Panc1 (cell line): ENCODE measurements around the gene MRPL27. TPM values are rescaled to one million over a fixed set of nuclear protein-coding genes. Genes with fewer than 3 reads are reported as not detected.

Source experiments
- ATAC-seq: fragments of 200-7000 bp; cut with Tn5 transposase; 2 replicates; pipeline ENCODE4 v1.9.1; 2020; ENCODE audit warnings: mild to moderate bottlenecking, moderate library complexity
- BruUV-seq: library from RNA; stranded (reverse); fragments of 400-500 nt; replicated peaks from 2 replicates; lab custom pipeline; 2021; lab: Mats Ljungman, UMichigan
- CTCF ChIA-PET: fragments of 300-600 bp; sonication (Branson Sonifier 250); formaldehyde crosslinking; loops from one replicate; lab custom pipeline; 2022; ENCODE audit warnings: antibody characterized with exemption; lab: Charles Lee
- POLR2A ChIA-PET: fragments of 300-600 bp; sonication (Branson Sonifier 250); formaldehyde crosslinking; loops from one replicate; lab custom pipeline; 2022; ENCODE audit warnings: antibody characterized with exemption; lab: Charles Lee
- DNase-seq: peaks from one replicate; pipeline ENCODE4 v3.0.0-alpha.2; 2010; ENCODE audit warnings: low read depth, low spot score
- H3K27ac ChIP-seq: 2 replicates; pipeline ENCODE4 v1.5.1; 2011; ENCODE audit warnings: mild to moderate bottlenecking, low read length, inconsistent platforms
- H3K27me3 ChIP-seq: fragments of 200-500 bp; sonication (Bioruptor generic); 2 replicates; pipeline ENCODE4 v1.6.0; 2014; ENCODE audit warnings: low read length, inconsistent platforms; ENCODE audit not compliant: control insufficient read depth, insufficient read depth
- H3K36me3 ChIP-seq: fragments of 200-500 bp; sonication (Bioruptor generic); 2 replicates; pipeline ENCODE4 v1.5.1; 2014; ENCODE audit warnings: inconsistent platforms, mild to moderate bottlenecking, low read length, moderate library complexity; ENCODE audit not compliant: control insufficient read depth, insufficient read depth
- H3K4me1 ChIP-seq: 2 replicates; pipeline ENCODE4 v1.5.1; 2011; ENCODE audit warnings: inconsistent platforms, mild to moderate bottlenecking, low read length, moderate library complexity; ENCODE audit not compliant: control insufficient read depth, insufficient read depth
- H3K4me3 ChIP-seq, 2 experiments: 2 replicates each; pipeline ENCODE4 v1.5.1; 2011 to 2012; ENCODE audit warnings: low read depth in 2 of 2, low read length in 2 of 2, mild to moderate bottlenecking in 2 of 2, inconsistent platforms in 1 of 2, moderate library complexity in 1 of 2
- H3K9me3 ChIP-seq: fragments of 200-500 bp; sonication (Bioruptor generic); 2 replicates; pipeline ENCODE4 v1.5.1; 2014; ENCODE audit warnings: low read depth, mild to moderate bottlenecking, inconsistent platforms, low read length, moderate library complexity; ENCODE audit not compliant: control insufficient read depth, insufficient read depth
- POLR2AphosphoS5 ChIP-seq: IDR thresholded peaks from 2 replicates; pipeline ENCODE4 v1.6.1; 2012; ENCODE audit warnings: mild to moderate bottlenecking, low read depth, low read length, moderate library complexity
- SIN3A ChIP-seq: IDR thresholded peaks from 2 replicates; pipeline ENCODE4 v1.6.1; 2012; ENCODE audit warnings: low read depth, mild to moderate bottlenecking, low read length, moderate library complexity, borderline replicate concordance; ENCODE audit not compliant: insufficient read depth
- TCF7L2 ChIP-seq: IDR thresholded peaks from 2 replicates; pipeline ENCODE4 v1.6.1; 2011; ENCODE audit warnings: mild to moderate bottlenecking, low read depth, low read length, inconsistent platforms
- in situ Hi-C: cut with HindIII; loops from 2 replicates; pipeline ENCODE4 v1.10.0; 2016; ENCODE audit warnings: low sequenced_read_pairs, low pct_unique_long_range_greater_than_20kb
- intact Hi-C: fragments of 100-400 bp; cut with micrococcal nuclease; formaldehyde crosslinking; loops from one replicate; pipeline ENCODE4 v1.10.0; 2022; ENCODE audit not compliant: unreplicated experiment
- total RNA-seq: library from RNA; stranded (reverse); gene quantifications from one replicate; pipeline ENCODE4 v1.2.1, GENCODE V29; 2021; ENCODE audit not compliant: unreplicated experiment
- TF ChIP-seq, protein P1 (sequence below), 2 experiments: IDR thresholded peaks; 2 replicates each; pipeline ENCODE4 v1.6.1; 2011 to 2012; ENCODE audit warnings: low read depth in 2 of 2, control low read depth in 1 of 2, low read length in 1 of 2, mild to moderate bottlenecking in 1 of 2, moderate library complexity in 1 of 2; ENCODE audit not compliant: insufficient read depth in 1 of 2
- TF ChIP-seq, protein P2 (sequence below): fragments of 450-650 bp; IDR thresholded peaks from 2 replicates; pipeline ENCODE4 v1.5.1; 2017; ENCODE audit warnings: mild to moderate bottlenecking

Gene MRPL27
- total RNA-seq, 1 experiment from 2014 or later, result 136 TPM

GRCh38 chr17:50380369-50381259 is 7.6 kb upstream of the MRPL27 start:
- no peak for DNase-seq
- CTCF ChIA-PET, result interaction anchor here (1.5 kb wide), 1 partner anchor 17 kb away, joined by 3 read pairs; the partner anchor contains the start of gene LRRC59
- POLR2A ChIA-PET, result no interaction called here

DNA sequence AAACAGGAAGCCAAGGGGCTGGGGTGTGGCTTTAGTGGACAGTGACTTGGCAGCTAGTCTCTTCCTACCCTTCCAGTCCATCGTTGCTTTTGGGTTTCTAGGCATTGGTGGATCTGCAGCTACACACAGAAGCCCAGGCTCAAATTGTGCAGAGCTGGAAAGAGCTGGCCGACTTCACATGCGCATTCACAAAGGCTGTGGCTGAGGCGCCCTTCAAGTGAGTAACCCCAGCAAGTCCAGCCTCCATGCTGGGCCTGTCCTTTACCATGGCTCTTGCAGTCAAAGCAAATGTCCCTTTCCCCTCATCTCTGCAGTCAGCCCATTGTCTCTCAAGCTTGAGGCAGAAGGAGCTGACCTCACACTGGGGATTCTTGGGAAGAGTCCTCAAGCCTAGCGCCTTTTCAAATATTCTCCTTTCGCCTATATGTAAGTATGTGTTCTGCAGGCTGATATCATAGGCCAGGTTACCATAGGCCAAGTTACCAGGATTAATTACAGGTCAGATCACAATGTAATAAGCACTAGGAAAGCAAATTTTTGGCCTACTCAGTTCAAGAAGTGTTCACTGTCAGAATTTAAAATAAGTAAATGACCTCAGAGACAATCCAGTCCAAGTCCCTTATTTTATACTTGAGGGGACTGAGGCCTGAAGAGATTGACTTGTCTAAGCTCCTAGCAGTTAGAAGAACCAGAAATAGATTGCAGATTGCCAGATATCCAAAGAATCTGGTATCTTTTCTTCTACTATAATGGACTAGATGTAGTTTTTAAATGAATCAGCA is 6.6 kb upstream of the MRPL27 start:
- ATAC-seq, result no peak
- in situ Hi-C loops, result no loop called here
- intact Hi-C loops, result no loop called here

More at GRCh38 chr17:50380369-50381259, 7.6 kb upstream of the MRPL27 start:
- in situ Hi-C loops (no loop called here), intact Hi-C loops (no loop called here)
- H3K27me3 ChIP-seq, result no peaks in the 10 kb centered on the region
- H3K36me3 ChIP-seq, result peaks cover 21% of the 10 kb centered on the region
- BruUV-seq, result no TSS peak
- H3K4me1 ChIP-seq, result no peaks in the 10 kb centered on the region
- TF ChIP-seq, protein P1, sequence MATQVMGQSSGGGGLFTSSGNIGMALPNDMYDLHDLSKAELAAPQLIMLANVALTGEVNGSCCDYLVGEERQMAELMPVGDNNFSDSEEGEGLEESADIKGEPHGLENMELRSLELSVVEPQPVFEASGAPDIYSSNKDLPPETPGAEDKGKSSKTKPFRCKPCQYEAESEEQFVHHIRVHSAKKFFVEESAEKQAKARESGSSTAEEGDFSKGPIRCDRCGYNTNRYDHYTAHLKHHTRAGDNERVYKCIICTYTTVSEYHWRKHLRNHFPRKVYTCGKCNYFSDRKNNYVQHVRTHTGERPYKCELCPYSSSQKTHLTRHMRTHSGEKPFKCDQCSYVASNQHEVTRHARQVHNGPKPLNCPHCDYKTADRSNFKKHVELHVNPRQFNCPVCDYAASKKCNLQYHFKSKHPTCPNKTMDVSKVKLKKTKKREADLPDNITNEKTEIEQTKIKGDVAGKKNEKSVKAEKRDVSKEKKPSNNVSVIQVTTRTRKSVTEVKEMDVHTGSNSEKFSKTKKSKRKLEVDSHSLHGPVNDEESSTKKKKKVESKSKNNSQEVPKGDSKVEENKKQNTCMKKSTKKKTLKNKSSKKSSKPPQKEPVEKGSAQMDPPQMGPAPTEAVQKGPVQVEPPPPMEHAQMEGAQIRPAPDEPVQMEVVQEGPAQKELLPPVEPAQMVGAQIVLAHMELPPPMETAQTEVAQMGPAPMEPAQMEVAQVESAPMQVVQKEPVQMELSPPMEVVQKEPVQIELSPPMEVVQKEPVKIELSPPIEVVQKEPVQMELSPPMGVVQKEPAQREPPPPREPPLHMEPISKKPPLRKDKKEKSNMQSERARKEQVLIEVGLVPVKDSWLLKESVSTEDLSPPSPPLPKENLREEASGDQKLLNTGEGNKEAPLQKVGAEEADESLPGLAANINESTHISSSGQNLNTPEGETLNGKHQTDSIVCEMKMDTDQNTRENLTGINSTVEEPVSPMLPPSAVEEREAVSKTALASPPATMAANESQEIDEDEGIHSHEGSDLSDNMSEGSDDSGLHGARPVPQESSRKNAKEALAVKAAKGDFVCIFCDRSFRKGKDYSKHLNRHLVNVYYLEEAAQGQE (IDR thresholded peaks at IDR 0.05; ENCODE audit: insufficient read depth in 1 of 2, low read depth in 2 of 2, low read length in 1 of 2), result no peak
- TF ChIP-seq TCF7L2, result no peak
- TF ChIP-seq, protein P2, sequence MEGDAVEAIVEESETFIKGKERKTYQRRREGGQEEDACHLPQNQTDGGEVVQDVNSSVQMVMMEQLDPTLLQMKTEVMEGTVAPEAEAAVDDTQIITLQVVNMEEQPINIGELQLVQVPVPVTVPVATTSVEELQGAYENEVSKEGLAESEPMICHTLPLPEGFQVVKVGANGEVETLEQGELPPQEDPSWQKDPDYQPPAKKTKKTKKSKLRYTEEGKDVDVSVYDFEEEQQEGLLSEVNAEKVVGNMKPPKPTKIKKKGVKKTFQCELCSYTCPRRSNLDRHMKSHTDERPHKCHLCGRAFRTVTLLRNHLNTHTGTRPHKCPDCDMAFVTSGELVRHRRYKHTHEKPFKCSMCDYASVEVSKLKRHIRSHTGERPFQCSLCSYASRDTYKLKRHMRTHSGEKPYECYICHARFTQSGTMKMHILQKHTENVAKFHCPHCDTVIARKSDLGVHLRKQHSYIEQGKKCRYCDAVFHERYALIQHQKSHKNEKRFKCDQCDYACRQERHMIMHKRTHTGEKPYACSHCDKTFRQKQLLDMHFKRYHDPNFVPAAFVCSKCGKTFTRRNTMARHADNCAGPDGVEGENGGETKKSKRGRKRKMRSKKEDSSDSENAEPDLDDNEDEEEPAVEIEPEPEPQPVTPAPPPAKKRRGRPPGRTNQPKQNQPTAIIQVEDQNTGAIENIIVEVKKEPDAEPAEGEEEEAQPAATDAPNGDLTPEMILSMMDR, result no peak
- no peak; the same call in none of the 2 replicates for TF ChIP-seq POLR2AphosphoS5
- no peak for TF ChIP-seq SIN3A
- H3K27ac ChIP-seq, result no peak overlapping the region
- no peak overlapping the region for H3K4me3 ChIP-seq
- peak; percentile 44 for ATAC-seq
- no peaks in the 10 kb centered on the region for H3K9me3 ChIP-seq

More for the DNA sequence above, 6.6 kb upstream of the MRPL27 start:
- ChIA-PET POLR2A (no interaction called here), CTCF (interaction anchor here (0.6 to 1.1 kb wide), 2 partner anchors 18 to 60 kb away, joined by 3 to 6 read pairs; partner anchors contain the start of gene LRRC59)
- Histone ChIP-seq H3K9me3 (no peaks in the 10 kb centered on the region), H3K27me3 (no peaks in the 10 kb centered on the region), H3K36me3 (peaks cover 15% of the 10 kb centered on the region), H3K4me1 (no peaks in the 10 kb centered on the region), H3K27ac (no peak overlapping the region), H3K4me3 (no peak overlapping the region)
- BruUV-seq, result no TSS peak
- TF ChIP-seq, protein P2, result no peak
- TF ChIP-seq POLR2AphosphoS5 (no peak), TCF7L2 (no peak), SIN3A (no peak)
- TF ChIP-seq, protein P1 (IDR thresholded peaks at IDR 0.05; ENCODE audit: insufficient read depth in 1 of 2, low read depth in 2 of 2, low read length in 1 of 2), result no peak
- DNase-seq, result no peak
